ENCODE measurements around the gene PSMD13.

Gene PSMD13

GRCh38 chr11:211741-212140, 25.0 kb upstream of the PSMD13 start:
- H3K27ac ChIP-seq: no peak overlapping the region
- TF ChIP-seq, protein P1, sequence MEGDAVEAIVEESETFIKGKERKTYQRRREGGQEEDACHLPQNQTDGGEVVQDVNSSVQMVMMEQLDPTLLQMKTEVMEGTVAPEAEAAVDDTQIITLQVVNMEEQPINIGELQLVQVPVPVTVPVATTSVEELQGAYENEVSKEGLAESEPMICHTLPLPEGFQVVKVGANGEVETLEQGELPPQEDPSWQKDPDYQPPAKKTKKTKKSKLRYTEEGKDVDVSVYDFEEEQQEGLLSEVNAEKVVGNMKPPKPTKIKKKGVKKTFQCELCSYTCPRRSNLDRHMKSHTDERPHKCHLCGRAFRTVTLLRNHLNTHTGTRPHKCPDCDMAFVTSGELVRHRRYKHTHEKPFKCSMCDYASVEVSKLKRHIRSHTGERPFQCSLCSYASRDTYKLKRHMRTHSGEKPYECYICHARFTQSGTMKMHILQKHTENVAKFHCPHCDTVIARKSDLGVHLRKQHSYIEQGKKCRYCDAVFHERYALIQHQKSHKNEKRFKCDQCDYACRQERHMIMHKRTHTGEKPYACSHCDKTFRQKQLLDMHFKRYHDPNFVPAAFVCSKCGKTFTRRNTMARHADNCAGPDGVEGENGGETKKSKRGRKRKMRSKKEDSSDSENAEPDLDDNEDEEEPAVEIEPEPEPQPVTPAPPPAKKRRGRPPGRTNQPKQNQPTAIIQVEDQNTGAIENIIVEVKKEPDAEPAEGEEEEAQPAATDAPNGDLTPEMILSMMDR (conservative IDR thresholded peaks at IDR 0.05): no peak

- H3K27ac ChIP-seq: no peak overlapping the region
These were observed 24.4 kb upstream of the PSMD13 start for GRCh38 chr11:212150-213100.

GRCh38 chr11:213111-213510, 23.7 kb upstream of the PSMD13 start:
- no peak overlapping the region for H3K27ac ChIP-seq
- TF ChIP-seq, protein P1 (conservative IDR thresholded peaks at IDR 0.05): no peak

More at GRCh38 chr11:212150-213100, 24.4 kb upstream of the PSMD13 start:
- TF ChIP-seq, protein P1 (conservative IDR thresholded peaks at IDR 0.05): no peak

- TF ChIP-seq, protein P1 (conservative IDR thresholded peaks at IDR 0.05): no peak
These were observed 22.7 kb upstream of the PSMD13 start for GRCh38 chr11:214083-214482.

GRCh38 chr11:215581-216037, 21.2 kb upstream of the PSMD13 start:
- TF ChIP-seq, protein P1 (conservative IDR thresholded peaks at IDR 0.05): no peak

More at GRCh38 chr11:214083-214482, 22.7 kb upstream of the PSMD13 start:
- no peak overlapping the region for H3K27ac ChIP-seq

DNA sequence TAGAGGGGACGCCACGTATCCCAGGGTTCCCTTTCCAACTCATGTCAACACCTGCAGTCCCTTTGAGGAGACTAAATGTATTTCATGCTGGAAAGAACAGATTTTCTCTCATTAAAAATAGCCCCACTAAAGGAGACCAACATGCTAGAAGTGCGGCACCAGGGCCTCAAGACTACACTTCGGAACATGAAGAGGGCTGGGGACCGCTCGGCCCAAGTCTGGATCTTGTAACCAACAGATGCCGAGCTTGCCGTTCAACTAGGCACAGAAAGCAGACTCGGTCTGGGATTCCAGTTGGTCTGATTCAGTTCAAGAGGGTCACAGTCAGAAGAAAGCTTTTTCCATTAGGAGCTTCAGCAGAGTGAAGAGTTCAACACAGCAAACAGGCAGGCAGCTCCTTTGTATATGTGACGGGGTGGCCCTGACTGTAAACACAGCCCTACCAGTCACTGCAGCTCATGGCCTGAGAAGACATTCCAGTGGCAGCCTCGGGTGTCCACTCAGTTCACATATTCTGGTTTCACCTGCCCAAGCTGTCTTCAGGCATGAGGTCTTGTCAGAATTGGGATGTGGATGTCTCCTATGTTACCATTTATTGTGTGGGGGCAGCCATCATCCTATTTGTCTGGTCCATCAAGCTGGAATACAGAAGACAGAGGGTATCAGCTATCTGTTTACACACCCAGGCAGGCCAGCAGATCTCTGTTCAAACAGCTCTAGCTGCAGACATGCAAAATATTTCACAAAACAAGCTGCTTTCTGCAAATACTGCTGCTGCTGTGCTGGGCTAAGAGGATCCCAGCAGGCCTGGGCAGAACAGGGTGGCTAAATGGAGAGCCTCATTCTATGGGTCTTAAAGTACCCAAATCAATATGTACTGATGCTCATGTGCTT, 20.4 kb upstream of the PSMD13 start:
- TF ChIP-seq, protein P1 (conservative IDR thresholded peaks at IDR 0.05): no peak
- H3K27ac ChIP-seq: peak overlapping the region; percentile 10; the same call in 1 of the 2 replicates

More at GRCh38 chr11:215581-216037, 21.2 kb upstream of the PSMD13 start:
- H3K27ac ChIP-seq: no peak overlapping the region

GRCh38 chr11:217704-218103, 19.1 kb upstream of the PSMD13 start:
- no peak overlapping the region for H3K27ac ChIP-seq
- TF ChIP-seq, protein P1 (conservative IDR thresholded peaks at IDR 0.05): no peak

All from VCaP (cell line).